Middle frontal gyrus (tissue), 1 donor: ENCODE results near the gene SULF2.

Source experiments
- DNase-seq: peaks from one replicate; pipeline ENCODE4 v3.0.0-alpha.2; 2015; ENCODE audit warnings: low spot score; ENCODE audit errors: extremely low spot score

Gene SULF2

DNA sequence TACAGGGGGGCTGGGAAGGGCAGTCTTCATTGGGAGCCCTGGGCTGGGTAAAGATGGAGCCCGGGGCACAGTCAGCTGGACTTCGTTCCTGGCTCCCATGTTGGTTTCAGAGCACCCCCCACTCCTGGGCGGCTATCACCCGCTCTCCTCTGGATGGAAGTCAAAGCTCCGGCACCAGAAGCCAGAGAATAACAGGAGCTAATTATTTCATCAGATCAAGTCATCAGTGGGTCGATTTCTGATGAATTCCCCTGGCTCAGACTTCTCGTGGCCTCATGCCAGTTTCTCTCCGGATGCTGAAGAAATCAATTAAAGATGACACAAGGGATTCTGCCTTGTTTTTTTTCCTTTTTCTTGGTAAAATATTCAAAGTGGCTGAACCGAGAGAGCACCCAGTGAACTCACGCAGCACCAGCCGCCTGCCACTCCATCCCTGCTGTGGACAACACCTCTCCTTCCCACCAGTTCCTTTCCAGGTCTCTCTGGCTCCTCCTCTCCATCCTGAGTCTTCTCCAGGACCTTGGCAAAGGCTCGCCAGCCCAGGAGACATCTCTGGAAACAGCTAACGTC is 22.5 kb downstream of the SULF2 start:
- no peak for DNase-seq

DNA sequence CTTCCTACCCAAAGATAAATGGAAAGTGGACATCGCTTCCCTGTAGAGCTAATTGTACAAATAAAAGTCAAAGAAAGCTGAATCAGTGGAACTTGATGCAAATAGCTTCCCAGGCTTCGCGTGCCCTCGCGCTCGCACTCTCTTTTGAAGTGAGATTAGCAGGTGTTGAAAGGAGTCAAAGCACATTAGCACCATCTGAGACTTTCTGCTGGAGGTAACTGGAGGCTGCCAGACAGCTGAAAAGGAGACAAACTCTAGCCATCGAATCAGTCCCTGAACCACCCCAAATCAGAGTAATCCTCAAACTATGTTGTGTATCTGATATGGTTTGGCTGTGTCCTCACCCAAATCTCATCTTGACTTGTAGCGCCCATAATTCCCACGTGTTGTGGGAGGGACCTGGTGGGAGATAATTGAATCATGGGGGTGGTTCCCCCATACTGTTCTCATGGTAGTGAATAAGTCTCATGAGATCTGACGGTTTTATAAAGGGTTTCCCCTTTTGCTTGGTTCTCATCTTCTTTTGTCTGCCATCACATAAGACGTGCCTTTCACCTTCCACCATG is 23.7 kb downstream of the SULF2 start:
- DNase-seq = no peak

DNA sequence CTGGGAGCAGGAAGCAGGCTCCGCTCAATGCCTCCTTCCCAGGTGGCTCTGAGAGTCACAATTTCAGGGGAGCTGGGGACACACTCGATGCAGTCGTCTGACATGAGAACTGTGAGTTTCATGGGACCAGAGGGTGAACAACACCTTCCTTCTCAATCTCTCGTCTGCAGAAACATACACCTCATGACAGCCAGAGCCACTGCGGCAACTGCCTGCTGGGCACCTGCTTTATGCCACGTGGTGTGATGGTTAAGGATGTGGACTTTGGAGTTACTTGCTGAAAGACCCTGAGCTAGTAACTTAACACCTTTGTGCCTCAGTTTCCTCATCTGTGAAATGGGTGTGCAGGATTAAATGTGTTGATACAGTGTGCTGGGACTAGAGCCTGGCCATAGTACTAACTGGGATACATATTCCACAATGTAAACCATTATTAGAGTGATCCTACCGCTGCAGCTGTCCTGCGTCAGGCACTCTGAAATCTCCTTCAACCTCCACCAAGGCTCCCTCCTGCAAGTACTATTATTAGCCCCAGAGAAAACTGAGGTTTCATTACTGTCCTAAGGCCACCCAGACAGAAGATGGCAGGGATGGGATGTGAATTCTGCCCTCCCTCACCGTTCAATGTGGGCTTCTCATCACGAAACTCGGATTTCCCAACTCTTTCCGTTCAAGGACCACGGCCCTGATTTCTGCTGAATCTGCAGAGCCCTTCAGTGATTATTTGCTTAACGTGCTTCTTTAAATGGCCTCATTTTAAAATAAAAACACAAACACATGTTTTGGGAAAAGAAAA is 24.4 kb downstream of the SULF2 start:
- no peak for DNase-seq

DNA sequence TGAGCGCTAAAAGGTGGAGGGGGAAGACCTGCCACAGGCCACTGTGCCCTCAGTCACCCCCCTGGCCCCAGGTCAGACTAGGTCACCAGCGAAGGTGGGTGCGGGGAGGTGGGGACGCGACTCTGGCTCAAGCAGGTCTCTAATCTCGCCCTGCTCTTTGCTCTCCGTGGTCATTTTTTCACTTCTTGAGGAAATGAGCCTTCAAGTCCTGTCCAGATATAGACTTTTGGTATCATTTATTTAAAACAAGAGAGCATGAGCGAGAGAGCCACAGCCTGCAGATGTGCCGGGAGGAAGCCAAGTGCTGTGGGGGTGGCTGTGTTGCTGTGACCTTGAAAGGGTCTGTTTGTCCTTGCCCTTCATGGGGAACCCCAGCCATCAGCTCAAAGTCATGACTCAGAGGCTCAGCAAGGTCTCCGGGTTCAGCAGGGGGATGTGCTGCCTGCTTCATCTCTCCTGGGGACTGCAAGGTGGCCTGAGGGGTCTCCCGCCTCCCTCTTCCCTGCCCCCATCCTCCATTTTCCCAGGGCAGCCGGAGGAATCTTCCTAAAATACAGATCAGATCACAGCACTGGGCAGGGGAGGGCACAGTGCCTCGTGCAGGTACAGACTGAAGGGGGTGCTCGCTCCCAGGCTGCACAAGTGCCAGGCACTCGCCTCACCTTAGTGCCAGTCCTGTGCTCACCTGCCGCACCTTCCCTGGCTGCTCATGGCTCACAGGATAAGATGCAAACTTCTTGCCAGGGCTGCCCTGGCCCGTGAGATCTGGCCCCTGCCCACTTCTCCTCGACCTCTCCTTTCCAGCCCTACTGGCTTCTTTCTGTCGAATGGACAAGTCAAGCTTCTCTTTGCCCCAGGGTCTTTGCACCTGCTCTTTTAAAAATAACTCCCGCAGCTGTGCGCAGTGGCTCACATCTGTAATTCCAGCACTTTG is 26.5 kb downstream of the SULF2 start:
- DNase-seq = no peak

DNA sequence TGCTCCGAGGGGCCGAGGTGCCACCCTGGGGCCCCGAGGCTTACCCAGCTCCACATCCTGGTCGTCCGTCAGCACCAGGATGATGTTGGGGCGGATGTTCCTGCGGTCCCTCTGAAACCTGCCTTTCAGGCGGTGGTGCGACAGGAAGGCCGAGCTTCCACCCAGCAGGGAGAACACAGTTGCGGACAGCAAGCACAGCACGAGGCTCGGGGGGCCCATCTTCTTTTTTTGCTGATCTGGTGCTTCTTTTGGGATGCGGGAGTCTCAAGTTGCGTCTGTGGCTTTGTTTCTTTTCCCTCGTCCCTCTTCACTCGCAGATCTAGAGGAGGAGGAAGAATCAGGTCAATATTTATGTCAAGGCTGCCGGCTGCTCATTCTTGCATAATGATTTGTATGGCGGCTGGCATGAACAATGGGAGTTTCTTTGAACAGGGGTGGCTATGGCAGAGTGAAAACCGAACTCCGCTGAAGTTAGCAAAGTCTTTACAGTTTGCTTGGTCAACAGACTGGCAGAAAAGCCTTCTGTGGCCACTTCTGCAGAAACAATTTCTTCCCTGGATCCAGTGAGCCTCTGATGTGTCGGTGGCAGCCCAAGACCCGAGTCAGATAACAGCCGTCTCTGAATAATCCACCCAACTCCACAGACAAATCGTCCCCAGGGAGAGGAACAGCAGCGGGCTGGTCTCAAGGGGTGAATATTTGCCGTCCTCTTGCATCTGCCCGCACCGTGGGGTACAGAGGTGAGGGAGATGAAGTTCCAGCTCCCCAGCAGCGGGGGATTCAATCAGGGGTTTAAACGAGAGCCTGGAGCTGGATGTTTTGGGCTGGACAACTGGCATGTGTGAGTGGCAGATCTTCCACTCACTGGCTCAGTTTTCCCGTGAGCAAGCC is 27.9 kb downstream of the SULF2 start:
- DNase-seq = no peak

DNA sequence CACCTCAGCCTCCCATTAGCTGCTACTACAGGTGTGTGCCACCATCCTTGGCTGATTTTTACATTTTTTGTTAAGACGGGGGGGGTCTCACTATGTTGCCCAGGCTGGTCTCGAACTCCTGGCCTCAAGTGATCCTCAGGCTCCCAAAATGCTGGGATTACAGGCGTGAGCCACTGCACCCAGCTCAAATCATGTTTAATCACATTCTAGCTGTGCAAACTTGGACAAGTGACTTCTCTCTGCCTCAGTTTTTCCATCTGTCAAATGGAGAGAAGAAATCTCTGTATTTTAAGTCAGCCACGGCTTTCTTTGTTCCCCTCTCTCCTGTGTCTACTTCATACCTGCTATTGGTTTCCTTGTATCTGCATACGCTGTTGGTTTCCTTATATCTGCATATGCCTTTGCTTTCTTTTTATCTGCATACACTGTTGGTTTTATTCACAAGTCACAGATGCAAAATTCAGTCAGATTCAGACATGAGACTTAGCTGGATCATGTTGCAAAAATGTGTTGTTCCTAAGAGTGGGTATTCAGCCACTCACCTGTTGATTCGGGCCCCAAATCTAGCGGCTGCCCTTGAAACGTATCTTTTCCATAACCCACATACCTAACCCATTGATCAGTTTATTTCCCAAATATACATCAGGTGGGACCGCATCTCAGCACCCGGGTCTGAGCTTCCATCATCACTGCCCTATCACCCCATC is 30.2 kb downstream of the SULF2 start:
- no peak for DNase-seq

DNA sequence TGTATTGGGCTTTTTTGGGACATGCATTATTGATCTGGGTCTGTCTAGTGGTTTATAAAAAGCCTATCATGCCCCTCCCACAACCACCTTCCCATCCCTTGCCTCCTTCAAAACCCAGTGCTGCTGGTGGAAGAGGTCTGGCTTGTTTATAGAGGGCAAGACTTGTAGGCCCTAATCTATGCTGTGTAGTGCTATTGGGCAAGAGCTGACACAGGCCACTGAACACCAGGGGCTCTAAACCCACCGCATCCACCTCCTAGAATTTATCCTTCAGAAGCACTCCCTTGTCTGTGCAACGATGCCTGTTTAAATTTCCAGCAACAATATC is 30.9 kb downstream of the SULF2 start:
- no peak for DNase-seq

DNA sequence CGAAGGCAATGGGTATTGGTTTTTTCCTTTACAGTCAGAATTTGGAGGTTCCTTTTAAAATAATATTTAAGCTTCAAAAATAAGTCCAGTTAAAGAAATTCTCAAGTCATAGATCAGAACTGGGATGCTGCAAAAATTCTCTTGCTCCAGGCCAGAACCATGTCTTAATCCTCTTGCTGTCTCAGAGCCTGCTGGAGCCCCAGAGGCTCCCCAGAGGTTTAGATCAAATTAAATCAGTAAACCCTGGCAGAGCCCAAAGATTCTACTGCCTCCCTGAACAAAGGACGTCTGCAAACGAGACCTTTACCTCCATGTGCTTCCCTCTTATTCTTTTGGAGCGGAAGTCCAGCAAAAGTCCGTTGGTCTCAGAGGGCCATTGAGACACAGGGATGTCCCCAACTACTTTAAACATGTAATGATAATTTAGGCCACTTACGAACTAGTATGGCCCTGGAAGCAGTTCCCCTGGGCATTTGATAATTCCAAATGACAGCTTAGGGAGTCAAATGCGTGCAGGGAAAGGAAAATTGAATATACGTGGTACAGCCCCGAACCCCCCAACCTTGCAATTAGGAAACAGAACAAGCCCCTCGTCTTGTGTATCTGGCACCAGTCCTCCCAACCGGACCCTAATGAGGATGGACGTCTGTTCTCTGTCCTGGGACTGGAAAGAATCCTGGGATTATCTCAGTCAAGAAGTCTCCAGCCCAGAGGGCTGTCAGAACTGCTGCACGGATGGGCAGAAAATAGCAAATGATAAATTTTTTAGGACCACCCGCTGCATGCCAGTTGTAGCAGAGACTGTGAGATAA is 31.5 kb downstream of the SULF2 start:
- no peak for DNase-seq

DNA sequence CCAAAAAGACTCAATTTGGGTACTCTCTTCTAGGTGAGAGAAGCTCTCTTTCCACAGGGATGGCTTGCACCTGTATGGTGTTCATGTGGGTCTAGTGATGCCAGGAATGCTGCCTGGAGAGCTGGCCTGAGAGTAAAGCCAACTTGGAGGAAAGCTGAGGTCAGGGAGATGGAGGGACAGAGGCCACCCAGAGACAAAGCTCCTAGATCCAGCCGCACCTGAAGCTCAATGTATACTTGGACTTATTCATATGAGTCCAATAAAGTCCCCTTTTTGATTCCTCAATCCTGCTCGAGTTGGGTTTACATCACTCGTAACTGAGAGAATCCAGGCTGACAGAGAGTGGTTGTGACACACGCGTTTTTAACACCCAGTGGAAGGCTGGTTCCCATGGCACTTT is 33.8 kb downstream of the SULF2 start:
- no peak for DNase-seq

DNA sequence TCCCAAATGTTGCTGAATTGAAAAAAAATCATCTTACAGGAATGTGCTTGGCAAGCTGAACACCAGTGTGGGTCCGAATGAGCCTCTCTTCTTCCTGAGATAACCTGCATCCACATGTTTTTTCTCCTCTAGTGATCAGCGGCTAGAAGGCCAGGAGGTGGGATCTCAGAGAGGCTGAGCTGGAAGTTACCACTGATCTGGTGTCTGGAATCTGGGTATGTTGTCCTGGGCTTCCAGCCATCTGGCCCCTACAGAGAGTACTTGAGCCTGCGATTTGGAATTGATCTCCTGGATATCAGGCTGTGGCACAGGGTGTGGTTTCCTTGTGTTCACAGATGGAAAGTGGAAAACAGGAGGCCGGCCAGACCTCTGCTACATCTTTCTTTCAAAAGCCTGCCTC is 35.9 kb downstream of the SULF2 start:
- no peak for DNase-seq

DNA sequence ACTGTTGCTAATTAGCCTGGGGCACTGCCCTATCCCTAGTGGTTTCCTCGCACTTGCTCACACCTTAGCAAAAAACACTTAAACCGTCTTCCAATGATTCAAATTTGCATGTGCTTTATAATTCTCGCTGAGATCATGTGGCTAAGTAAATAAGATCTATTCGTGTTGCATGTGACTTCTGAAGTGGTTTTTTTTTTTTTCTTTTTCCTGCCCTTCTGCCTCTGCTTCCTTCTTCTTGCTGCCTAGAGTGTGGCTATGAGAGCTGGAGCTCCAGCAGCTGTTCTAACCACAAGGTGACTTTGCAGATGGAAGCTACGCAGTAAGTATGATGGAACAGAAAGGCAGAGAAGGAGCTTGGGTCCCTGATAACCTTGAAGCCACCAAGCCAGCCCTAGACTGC is 36.5 kb downstream of the SULF2 start:
- no peak for DNase-seq

DNA sequence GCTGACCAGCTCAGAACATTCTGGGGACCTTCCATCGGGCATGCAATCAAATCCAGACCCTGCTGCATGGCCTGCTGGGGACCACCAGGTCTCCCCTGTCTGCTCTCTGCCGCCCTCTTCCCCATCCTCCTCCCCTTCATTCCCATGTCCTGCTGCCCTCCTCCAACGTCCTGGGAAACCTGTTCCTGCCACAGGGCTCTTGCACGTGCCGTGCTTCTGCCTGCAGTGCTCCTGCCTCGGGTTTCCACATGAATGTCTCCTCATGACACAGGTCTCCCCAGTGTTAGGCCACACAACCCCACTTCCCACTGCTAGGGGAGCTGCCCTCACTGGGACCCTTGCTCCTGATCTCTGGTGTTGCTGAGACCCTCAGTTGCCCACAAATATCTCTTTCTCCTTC is 37.2 kb downstream of the SULF2 start:
- no peak for DNase-seq

DNA sequence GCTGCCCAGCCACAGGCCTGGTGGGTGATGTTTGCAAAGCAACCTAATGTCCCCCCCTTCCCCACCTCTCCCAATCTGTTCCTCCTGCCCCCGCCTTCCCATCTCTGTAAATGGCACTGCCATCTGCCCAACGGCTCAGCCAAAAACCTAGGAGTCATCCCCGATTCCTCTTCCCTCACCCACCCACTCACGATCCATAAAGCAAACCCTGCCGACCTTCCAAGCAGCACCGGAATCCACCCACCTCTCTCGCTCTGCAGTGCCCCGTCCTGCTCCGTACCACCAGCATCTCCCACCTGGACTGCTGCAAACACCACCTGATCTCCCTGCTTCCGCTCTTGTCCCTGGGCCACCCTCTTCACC is 37.6 kb downstream of the SULF2 start:
- DNase-seq = no peak

DNA sequence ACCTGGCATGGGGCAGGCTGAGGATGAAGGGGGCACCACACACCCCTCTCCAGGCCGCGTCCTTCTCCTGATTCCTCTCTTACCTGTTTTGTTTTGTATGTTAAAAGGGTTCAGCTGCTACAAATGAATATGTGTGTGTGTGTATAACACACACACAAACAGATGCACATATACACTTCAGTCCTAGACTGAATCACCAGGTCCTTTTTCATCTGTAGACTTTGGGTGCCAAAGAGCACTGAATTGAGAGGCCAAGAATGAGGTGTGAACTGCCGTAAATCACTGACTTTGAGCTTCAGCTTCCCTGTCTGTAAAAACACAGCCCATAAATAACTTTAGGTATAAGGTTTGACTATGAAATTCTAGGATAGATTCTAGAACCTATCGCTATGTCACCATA is 40.5 kb downstream of the SULF2 start:
- no peak for DNase-seq

DNA sequence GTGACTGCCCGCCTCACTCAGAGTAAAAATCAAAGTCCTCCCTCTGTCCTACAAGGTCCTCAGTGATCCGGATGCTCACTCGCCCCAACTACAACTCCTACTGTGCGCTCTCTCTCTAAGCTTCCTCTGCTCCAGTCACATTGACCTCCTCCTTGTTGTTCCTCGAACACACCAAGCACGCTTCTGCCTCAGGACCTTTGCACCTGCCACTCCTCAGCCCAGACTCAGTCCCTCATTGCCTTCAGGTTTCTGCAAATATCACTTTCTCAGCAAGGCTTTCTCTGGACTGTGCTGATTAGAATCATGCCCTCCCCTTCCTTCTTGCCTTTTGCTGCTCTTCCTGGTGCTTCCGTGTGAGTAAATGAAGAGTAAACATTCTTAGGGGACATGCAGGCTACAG is 41.6 kb downstream of the SULF2 start:
- no peak for DNase-seq

DNA sequence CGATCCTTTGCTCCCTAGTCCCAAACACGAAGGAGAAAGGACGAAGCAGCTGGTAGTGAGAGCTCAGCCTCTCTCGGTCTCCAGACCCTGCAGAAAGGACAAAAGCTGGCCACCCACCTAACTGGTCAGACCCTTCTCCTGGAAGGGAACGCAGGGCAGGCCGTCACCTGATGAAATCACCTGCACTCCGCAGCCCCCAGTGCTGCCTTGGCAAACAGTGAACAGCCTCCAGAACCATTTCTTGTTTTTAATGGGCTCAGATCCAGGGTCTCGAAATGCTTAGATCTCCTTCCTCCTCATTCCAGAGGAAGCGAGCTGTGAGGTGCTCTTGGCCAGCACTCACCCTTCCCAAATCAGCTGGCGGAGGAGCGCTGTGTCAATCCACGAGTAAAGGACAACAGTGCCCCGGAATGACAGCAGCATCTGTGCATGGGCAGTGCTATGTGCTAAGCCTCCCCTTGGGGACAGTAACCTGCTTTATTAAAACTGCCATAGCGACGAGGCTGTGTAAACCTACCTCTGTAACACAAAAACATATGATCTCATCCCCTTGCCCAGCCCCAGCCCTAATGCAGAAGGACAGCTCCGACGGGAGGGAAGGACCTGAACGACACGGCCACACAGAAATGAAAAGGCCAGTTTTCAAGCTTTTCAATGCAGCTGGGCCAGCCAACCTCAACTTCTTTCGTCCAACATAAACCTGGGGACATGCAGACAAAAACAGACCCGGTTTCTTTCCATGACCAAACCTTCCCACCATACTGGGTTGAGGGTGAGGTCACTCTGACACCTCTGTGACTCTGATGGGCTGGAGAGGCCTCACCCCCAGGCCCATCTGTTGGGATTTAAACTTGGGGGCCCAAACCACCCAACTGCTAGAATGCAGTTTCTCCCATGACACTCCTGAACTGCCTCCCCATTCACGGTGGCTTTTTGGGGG is 43.3 kb downstream of the SULF2 start:
- no peak for DNase-seq

DNA sequence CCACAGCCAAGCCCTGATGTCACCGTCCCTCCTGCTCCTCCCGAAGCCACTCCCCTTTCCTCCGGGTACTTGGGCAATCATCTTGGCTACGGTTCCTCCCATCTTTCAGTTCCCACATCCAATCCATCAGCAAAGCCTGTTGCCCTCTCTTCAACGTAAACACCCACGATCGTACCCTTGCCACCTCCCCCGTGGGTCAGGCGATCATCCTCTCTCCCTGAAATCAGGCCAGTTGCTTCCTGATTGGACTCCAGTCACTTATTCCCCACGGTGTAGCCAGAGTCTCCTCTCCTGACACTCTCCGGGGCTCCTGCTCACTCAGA is 44.5 kb downstream of the SULF2 start:
- no peak for DNase-seq

DNA sequence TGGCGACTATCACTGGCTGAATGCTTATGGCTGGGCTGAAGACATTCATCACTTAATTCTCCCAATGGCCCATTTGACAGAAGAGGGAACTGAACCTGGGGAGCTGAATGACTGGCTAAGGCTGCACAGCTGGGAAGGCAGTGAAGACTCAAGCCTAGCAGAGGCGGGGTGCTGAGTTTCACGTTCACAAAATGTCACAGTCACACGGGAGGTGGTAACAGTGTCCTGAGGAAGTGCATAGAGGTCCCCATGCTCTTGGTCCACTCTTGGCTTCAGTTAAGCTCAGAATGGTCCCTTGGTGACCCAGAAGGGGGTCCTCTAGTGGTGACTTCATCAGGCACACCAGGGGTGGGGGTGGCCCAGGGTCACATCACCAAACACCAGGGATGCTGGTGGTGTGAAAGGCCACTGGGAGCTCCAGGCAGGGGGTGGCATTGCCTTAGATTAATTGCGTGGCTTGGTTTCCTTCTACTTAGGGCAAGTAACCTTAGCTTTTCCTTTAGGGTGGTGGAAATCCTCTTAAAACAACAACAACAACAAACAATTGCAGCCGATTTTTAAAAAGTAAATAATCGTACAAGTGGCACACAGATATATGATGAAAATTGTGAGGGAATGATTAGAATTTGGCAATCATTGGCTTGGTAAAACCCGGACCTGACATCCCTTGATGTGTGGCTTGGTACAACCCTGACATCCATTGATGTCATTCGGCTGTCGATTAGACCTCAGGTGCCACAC is 45.0 kb downstream of the SULF2 start:
- DNase-seq = no peak
